ENCODE data around the gene DMRTC2. TPM values are rescaled to one million over a fixed set of nuclear protein-coding genes. Genes with fewer than 3 reads are reported as not detected.

The DMRTC2 gene
- total and polyA plus RNA-seq, 2 donors from 2014 or later: not detected

DNA sequence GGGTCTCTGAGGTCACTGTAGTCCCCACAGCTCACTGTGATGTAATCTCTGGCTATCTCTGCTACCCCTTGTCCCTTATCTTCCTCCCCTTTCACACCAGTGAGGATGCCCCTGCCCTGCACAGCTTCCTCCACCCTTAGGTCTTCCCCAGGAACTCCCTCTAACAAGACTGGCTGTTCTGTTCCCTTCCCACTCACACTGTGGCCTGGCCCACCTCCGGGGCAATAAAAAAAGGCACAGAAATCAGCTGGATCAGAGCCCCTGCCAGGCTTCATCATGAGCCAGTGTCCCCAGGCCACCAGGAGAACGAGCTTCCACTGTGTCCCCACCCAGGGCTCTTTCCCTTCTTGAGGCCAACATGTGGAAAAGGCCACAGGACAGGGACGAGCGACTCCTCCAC, 43.8 kb upstream of the DMRTC2 start:
- DNase-seq (no peak), FAIRE-seq (no peak)
- Histone ChIP-seq H3K27ac (ENCODE audit: low read depth in 2 of 2, low read length in 2 of 2) (no peak overlapping the region), H3K36me3 (ENCODE audit: control insufficient read depth in 2 of 3, insufficient read depth in 3 of 3, low read length in 3 of 3) (no peaks in the 10 kb centered on the region), H3K27me3 (ENCODE audit: control insufficient read depth, insufficient read depth, low read length) (no peaks in the 10 kb centered on the region), H3K9ac (ENCODE audit: low read length in 3 of 3) (no peak overlapping the region), H3K9me3 (ENCODE audit: control insufficient read depth in 2 of 3, insufficient read depth in 1 of 3, low read length in 3 of 3) (peaks cover 0 to 3% (median 0%) of the 10 kb centered on the region in 3 donors), H3K4me3 (ENCODE audit: low read length in 3 of 3) (no peak overlapping the region), H3K4me1 (ENCODE audit: control insufficient read depth in 2 of 3, insufficient read depth in 2 of 3, low read depth in 1 of 3, low read length in 3 of 3) (no peaks in the 10 kb centered on the region)
- intact Hi-C loops (cut with DNase I): no loop called here
- TF ChIP-seq, protein P1, sequence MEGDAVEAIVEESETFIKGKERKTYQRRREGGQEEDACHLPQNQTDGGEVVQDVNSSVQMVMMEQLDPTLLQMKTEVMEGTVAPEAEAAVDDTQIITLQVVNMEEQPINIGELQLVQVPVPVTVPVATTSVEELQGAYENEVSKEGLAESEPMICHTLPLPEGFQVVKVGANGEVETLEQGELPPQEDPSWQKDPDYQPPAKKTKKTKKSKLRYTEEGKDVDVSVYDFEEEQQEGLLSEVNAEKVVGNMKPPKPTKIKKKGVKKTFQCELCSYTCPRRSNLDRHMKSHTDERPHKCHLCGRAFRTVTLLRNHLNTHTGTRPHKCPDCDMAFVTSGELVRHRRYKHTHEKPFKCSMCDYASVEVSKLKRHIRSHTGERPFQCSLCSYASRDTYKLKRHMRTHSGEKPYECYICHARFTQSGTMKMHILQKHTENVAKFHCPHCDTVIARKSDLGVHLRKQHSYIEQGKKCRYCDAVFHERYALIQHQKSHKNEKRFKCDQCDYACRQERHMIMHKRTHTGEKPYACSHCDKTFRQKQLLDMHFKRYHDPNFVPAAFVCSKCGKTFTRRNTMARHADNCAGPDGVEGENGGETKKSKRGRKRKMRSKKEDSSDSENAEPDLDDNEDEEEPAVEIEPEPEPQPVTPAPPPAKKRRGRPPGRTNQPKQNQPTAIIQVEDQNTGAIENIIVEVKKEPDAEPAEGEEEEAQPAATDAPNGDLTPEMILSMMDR (IDR thresholded peaks at IDR 0.05; ENCODE audit: borderline replicate concordance, extremely low read depth, insufficient read depth): no peak

DNA sequence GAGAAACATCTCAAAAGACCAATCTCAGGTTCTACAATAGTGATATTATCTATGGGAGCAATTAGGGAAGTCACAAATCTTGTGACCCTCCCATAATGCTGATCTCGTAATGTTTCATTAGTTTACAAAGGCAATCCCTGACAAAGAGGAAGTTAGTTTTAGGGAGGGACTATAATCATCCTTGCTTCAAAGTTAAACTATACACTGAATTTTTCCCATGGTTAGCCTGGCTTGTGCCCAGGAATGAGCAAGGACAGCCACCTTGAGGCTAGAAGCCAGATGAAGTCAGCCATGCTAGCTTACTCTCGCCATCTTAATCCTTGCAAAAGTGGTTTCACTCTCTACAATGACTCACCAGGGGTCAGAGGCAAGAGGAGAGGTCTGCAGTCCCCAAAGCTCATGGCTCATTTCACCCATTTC, 43.0 kb upstream of the DMRTC2 start:
- Histone ChIP-seq H3K27me3 (ENCODE audit: control insufficient read depth, insufficient read depth, low read length) (no peaks in the 10 kb centered on the region), H3K9ac (ENCODE audit: low read length in 3 of 3) (no peak overlapping the region), H3K36me3 (ENCODE audit: control insufficient read depth in 2 of 3, insufficient read depth in 3 of 3, low read length in 3 of 3) (no peaks in the 10 kb centered on the region), H3K9me3 (ENCODE audit: control insufficient read depth in 2 of 3, insufficient read depth in 1 of 3, low read length in 3 of 3) (peaks cover 0 to 3% (median 0%) of the 10 kb centered on the region in 3 donors), H3K27ac (ENCODE audit: low read depth in 2 of 2, low read length in 2 of 2) (peak overlapping the region in 1 of 2 donors; percentile 37), H3K4me1 (ENCODE audit: control insufficient read depth in 2 of 3, insufficient read depth in 2 of 3, low read depth in 1 of 3, low read length in 3 of 3) (no peaks in the 10 kb centered on the region), H3K4me3 (ENCODE audit: low read length in 3 of 3) (no peak overlapping the region)
- intact Hi-C loops (cut with DNase I): no loop called here
- TF ChIP-seq, protein P1 (IDR thresholded peaks at IDR 0.05; ENCODE audit: borderline replicate concordance, extremely low read depth, insufficient read depth): no peak
- DNase-seq: no peak
- FAIRE-seq: no peak

DNA sequence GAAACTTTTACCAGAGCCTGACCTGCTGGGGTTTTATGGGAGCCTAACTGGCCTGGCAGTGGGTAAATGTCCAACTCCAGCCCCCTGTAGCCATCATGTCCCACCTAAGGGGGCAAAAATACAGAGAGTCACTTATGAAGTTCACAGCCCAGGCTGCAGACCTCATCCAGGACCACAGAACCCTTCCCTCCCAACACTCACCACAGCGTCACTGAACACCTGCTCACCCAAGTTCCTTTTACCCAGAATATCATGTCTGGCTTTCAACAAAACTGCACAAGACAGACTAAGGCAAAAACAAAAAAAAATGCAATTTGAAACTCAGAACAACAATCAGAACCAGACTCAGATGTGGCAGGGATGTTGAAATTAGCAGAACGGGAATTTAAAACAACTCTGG, 42.1 kb upstream of the DMRTC2 start:
- intact Hi-C loops (cut with DNase I): no loop called here
- no peaks in the 10 kb centered on the region for H3K4me1 ChIP-seq (ENCODE audit: control insufficient read depth in 2 of 3, insufficient read depth in 2 of 3, low read depth in 1 of 3, low read length in 3 of 3)
- no peaks in the 10 kb centered on the region for H3K36me3 ChIP-seq (ENCODE audit: control insufficient read depth in 2 of 3, insufficient read depth in 3 of 3, low read length in 3 of 3)
- TF ChIP-seq, protein P1 (IDR thresholded peaks at IDR 0.05; ENCODE audit: borderline replicate concordance, extremely low read depth, insufficient read depth): no peak
- H3K4me3 ChIP-seq (ENCODE audit: low read length in 3 of 3): no peak overlapping the region
- H3K9ac ChIP-seq (ENCODE audit: low read length in 3 of 3): no peak overlapping the region
- H3K27me3 ChIP-seq (ENCODE audit: control insufficient read depth, insufficient read depth, low read length): no peaks in the 10 kb centered on the region
- no peak for FAIRE-seq
- no peak for DNase-seq
- peaks cover 0 to 3% (median 0%) of the 10 kb centered on the region in 3 donors for H3K9me3 ChIP-seq (ENCODE audit: control insufficient read depth in 2 of 3, insufficient read depth in 1 of 3, low read length in 3 of 3)
- H3K27ac ChIP-seq (ENCODE audit: low read depth in 2 of 2, low read length in 2 of 2): no peak overlapping the region

DNA sequence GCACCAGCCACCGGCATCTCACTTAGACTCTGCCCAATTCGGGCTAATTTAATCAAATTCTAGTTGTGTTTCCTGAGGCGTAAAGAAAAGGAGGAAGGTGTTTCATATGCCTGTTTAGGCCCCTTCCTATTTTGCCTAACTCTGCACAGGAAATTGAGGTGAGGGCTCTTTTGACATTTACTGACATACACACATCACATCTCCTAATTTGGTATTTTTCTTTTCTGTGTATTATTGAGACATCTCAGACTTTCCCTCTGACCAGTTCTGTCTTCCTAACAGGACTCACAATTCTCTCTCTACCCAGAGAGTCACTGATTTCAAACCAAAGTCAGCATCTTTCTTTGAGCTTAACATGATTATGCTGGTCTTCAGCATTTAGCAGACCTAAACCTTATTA, 40.5 kb upstream of the DMRTC2 start:
- Histone ChIP-seq H3K27ac (ENCODE audit: low read depth in 2 of 2, low read length in 2 of 2) (no peak overlapping the region), H3K27me3 (ENCODE audit: control insufficient read depth, insufficient read depth, low read length) (no peaks in the 10 kb centered on the region), H3K36me3 (ENCODE audit: control insufficient read depth in 2 of 3, insufficient read depth in 3 of 3, low read length in 3 of 3) (no peaks in the 10 kb centered on the region), H3K4me3 (ENCODE audit: low read length in 3 of 3) (no peak overlapping the region), H3K4me1 (ENCODE audit: control insufficient read depth in 2 of 3, insufficient read depth in 2 of 3, low read depth in 1 of 3, low read length in 3 of 3) (no peaks in the 10 kb centered on the region), H3K9ac (ENCODE audit: low read length in 3 of 3) (no peak overlapping the region), H3K9me3 (ENCODE audit: control insufficient read depth in 2 of 3, insufficient read depth in 1 of 3, low read length in 3 of 3) (peaks cover 0 to 3% (median 0%) of the 10 kb centered on the region in 3 donors)
- FAIRE-seq (no peak), DNase-seq (no peak)
- TF ChIP-seq, protein P1 (IDR thresholded peaks at IDR 0.05; ENCODE audit: borderline replicate concordance, extremely low read depth, insufficient read depth): no peak
- intact Hi-C loops (cut with DNase I): no loop called here
